Smooth muscle cell (in vitro differentiated cells): ENCODE measurements around the gene LIPJ. TPM values are rescaled to one million over a fixed set of nuclear protein-coding genes. Genes with fewer than 3 reads are reported as not detected.

ENCODE experiments used
- DNase-seq: peaks from one replicate; lab custom pipeline; 2025; ENCODE audit not compliant: unreplicated experiment; lab: John Stamatoyannopoulos, UW
- H2AFZ ChIP-seq: fragments of 200-600 bp; sonication (generic); 2 replicates; pipeline ENCODE4 v1.6.0; 2016; ENCODE audit warnings: antibody characterized with exemption, low read depth, mild to moderate bottlenecking
- H3F3A ChIP-seq: fragments of 200-600 bp; sonication (generic); 2 replicates; pipeline ENCODE4 v1.6.0; 2017; ENCODE audit warnings: antibody characterized with exemption, low read depth
- H3K27ac ChIP-seq: fragments of 200-600 bp; sonication (generic); 2 replicates; pipeline ENCODE4 v1.5.1; 2016; ENCODE audit warnings: low read depth, mild to moderate bottlenecking
- H3K27me3 ChIP-seq: fragments of 200-600 bp; sonication (generic); 2 replicates; pipeline ENCODE4 v1.6.1; 2016; ENCODE audit warnings: low read depth, mild to moderate bottlenecking
- H3K36me3 ChIP-seq: fragments of 200-600 bp; sonication (generic); 2 replicates; pipeline ENCODE4 v1.5.1; 2016; ENCODE audit warnings: low read depth
- H3K4me1 ChIP-seq: fragments of 200-600 bp; sonication (generic); 2 replicates; pipeline ENCODE4 v1.5.1; 2016; ENCODE audit warnings: low read depth
- H3K4me2 ChIP-seq: fragments of 200-600 bp; sonication (generic); 2 replicates; pipeline ENCODE4 v1.6.0; 2016; ENCODE audit warnings: mild to moderate bottlenecking
- H3K4me3 ChIP-seq: fragments of 200-600 bp; sonication (generic); 2 replicates; pipeline ENCODE4 v1.5.1; 2016; ENCODE audit warnings: mild to moderate bottlenecking
- H3K79me2 ChIP-seq: fragments of 200-600 bp; sonication (generic); 2 replicates; pipeline ENCODE4 v1.6.0; 2016; ENCODE audit warnings: low read depth, mild to moderate bottlenecking
- H3K9ac ChIP-seq: fragments of 200-600 bp; sonication (generic); 2 replicates; pipeline ENCODE4 v1.6.0; 2016; ENCODE audit warnings: low read depth
- H3K9me3 ChIP-seq: fragments of 200-600 bp; sonication (generic); replicated peaks from 2 replicates; pipeline ENCODE4 v1.5.1; 2016; ENCODE audit warnings: low read depth
- H4K20me1 ChIP-seq: fragments of 200-600 bp; sonication (generic); 2 replicates; pipeline ENCODE4 v1.6.0; 2016; ENCODE audit warnings: low read depth
- WGBS: methylation state at CpG from one replicate; pipeline ENCODE4 v1.1.7; 2016; ENCODE audit warnings: low lambda C conversion rate; 5-methylcytosine and 5-hydroxymethylcytosine counted together
- polyA plus RNA-seq: library from polyadenylated mRNA; unstranded; fragments of >200 nt; fragmentation: Nextera tagmentation; extraction: Ambion mirVana; gene quantifications from 2 replicates; pipeline ENCODE4 v1.2.1, GENCODE V29; 2016
- total RNA-seq: library from RNA; depleted of rRNA; stranded (reverse); fragments of >200 nt; gene quantifications from 2 replicates; pipeline ENCODE4 v1.2.3, GENCODE V29; 2014
- TF ChIP-seq, protein P1 (sequence below): fragments of 200-600 bp; sonication (generic); IDR thresholded peaks from 2 replicates; pipeline ENCODE4 v1.5.1; 2017; ENCODE audit warnings: borderline replicate concordance, mild to moderate bottlenecking, antibody characterized with exemption; ENCODE audit not compliant: insufficient read depth, poor library complexity, severe bottlenecking

LIPJ gene
- total and polyA plus RNA-seq, 2 experiments from 2014 or later = not detected

DNA sequence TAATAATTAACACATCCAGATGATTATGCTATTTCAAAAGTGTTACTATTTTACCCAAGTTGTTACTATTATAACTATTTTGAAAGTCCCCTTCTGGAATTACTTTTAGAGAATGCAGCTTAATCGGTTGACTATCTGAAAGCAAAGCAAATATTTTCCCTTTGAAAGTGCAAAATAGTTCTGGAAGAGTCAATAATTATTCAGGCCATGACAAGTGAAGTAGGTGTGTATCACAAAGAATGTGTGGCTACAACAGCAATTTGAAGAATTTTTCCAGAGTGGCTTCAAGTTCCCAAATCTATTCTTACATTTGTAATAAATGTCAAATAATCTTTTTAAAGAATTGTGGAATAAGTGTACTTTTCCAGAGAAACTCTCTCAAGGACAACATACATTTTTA, 46.2 kb upstream of the LIPJ start:
- DNase-seq = no peak
- H3F3A ChIP-seq = peaks cover 4% of the 10 kb centered on the region
- no peaks in the 10 kb centered on the region for H3K9me3 ChIP-seq
- no peak overlapping the region for H3K27ac ChIP-seq
- peaks cover 24% of the 10 kb centered on the region for H3K4me1 ChIP-seq
- H3K36me3 ChIP-seq = no peaks in the 10 kb centered on the region
- H3K79me2 ChIP-seq = no peaks in the 10 kb centered on the region
- peaks cover 2% of the 10 kb centered on the region for H3K27me3 ChIP-seq
- no peaks in the 10 kb centered on the region for H4K20me1 ChIP-seq
- no peak overlapping the region for H3K4me2 ChIP-seq
- TF ChIP-seq, protein P1, sequence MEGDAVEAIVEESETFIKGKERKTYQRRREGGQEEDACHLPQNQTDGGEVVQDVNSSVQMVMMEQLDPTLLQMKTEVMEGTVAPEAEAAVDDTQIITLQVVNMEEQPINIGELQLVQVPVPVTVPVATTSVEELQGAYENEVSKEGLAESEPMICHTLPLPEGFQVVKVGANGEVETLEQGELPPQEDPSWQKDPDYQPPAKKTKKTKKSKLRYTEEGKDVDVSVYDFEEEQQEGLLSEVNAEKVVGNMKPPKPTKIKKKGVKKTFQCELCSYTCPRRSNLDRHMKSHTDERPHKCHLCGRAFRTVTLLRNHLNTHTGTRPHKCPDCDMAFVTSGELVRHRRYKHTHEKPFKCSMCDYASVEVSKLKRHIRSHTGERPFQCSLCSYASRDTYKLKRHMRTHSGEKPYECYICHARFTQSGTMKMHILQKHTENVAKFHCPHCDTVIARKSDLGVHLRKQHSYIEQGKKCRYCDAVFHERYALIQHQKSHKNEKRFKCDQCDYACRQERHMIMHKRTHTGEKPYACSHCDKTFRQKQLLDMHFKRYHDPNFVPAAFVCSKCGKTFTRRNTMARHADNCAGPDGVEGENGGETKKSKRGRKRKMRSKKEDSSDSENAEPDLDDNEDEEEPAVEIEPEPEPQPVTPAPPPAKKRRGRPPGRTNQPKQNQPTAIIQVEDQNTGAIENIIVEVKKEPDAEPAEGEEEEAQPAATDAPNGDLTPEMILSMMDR = no peak
- H3K4me3 ChIP-seq = no peak overlapping the region
- no peak overlapping the region for H2AFZ ChIP-seq
- 58% methylated on average over 1 of the region's 1 CpG for WGBS
- H3K9ac ChIP-seq = no peak overlapping the region

DNA sequence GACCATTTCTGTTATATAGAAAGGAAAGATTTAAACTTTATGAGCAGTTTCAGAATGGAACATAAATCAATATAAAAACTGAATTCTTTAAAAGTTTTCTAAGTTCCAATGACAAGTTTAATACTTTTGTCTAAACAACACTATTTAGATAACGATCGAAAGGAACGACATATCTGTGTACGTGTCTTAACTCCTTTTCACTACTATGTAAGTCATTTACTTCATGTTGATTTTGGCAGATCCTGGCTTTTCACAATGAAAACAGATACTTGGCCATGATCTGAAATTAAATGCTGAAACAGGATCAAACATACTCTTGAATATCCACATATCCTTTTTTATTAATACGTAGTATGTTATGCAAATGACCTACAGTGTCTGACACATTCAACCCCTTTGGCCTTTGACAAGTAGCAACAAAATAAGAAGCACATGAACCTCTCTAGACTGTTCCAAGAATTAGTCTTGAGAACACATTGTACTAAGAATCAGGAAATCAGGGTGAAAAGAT, 45.4 kb upstream of the LIPJ start:
- no peaks in the 10 kb centered on the region for H3K9me3 ChIP-seq
- WGBS = 80% methylated on average over 5 of the region's 5 CpGs
- no peak overlapping the region for H3K4me3 ChIP-seq
- no peaks in the 10 kb centered on the region for H3K79me2 ChIP-seq
- TF ChIP-seq, protein P1 = no peak
- H3K4me2 ChIP-seq = no peak overlapping the region
- no peak for DNase-seq
- H2AFZ ChIP-seq = no peak overlapping the region
- H4K20me1 ChIP-seq = no peaks in the 10 kb centered on the region
- no peak overlapping the region for H3K9ac ChIP-seq
- peaks cover 4% of the 10 kb centered on the region for H3F3A ChIP-seq
- peaks cover 24% of the 10 kb centered on the region for H3K4me1 ChIP-seq
- no peaks in the 10 kb centered on the region for H3K27me3 ChIP-seq
- no peak overlapping the region for H3K27ac ChIP-seq
- no peaks in the 10 kb centered on the region for H3K36me3 ChIP-seq

DNA sequence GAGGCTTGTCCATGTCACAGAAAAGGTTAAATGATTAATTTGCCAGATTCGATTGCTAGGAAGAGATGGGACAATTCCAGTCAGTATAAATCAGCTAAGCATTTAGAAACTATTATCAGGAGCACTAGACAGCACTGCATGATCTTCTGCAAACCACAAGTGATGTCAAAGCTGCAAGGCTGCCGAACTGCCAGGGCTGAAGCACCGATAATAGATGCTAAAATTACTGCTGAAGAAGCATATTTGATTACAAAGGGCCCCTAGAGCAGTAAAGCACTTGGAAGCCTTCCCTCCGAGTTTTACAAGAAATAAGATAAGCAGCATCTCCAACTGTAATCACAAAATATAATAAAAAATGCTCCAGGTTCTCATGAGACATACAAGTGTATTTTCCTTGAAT, 44.0 kb upstream of the LIPJ start:
- no peaks in the 10 kb centered on the region for H3K9me3 ChIP-seq
- peaks cover 4% of the 10 kb centered on the region for H3F3A ChIP-seq
- DNase-seq = no peak
- no peak overlapping the region for H3K9ac ChIP-seq
- no peaks in the 10 kb centered on the region for H3K36me3 ChIP-seq
- no peak overlapping the region for H3K4me3 ChIP-seq
- H2AFZ ChIP-seq = no peak overlapping the region
- TF ChIP-seq, protein P1 = no peak
- H4K20me1 ChIP-seq = no peaks in the 10 kb centered on the region
- peaks cover 22% of the 10 kb centered on the region for H3K4me1 ChIP-seq
- no peak overlapping the region for H3K27ac ChIP-seq
- no peak overlapping the region for H3K4me2 ChIP-seq
- no peaks in the 10 kb centered on the region for H3K27me3 ChIP-seq
- 38% methylated on average over 4 of the region's 4 CpGs for WGBS
- no peaks in the 10 kb centered on the region for H3K79me2 ChIP-seq

DNA sequence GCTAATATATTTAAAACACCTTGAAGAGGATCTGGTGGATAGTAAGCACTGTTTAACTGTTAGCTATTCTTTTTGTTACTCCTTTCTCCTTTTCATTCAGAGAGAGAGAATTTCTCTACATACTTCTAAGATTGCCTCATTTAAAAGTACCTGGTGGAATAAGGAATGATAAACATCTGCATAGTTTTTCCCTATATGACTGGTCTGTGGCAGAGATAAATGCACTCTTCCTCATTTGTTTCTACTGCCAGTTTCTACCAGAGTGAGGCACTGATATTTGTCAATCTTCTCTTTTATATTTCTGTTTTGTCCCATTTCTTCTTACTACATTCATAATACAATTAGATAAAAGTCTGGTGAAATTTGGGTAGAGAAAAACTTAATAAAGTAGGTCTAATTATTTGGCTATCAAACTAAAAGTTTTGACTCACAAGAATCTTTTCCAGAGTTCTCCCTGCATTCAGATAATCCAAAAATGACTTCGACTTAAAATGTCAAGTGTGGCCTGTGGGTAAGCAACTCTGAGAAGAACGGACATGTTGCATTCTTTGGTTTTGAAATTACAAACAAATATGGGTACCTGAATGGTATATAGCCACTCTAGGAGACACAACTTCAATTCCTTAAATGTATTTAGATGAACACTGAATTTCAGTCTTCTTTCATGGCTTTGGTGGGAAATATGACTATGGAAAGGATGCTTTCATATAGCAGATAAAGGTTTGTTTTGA, 42.3 kb upstream of the LIPJ start:
- no peak overlapping the region for H3K9ac ChIP-seq
- H4K20me1 ChIP-seq = no peaks in the 10 kb centered on the region
- H3K79me2 ChIP-seq = no peaks in the 10 kb centered on the region
- H3K27me3 ChIP-seq = no peaks in the 10 kb centered on the region
- DNase-seq = no peak
- no peak overlapping the region for H3K4me3 ChIP-seq
- H2AFZ ChIP-seq = no peak overlapping the region
- TF ChIP-seq, protein P1 = no peak
- peaks cover 14% of the 10 kb centered on the region for H3K4me1 ChIP-seq
- H3K4me2 ChIP-seq = no peak overlapping the region
- H3F3A ChIP-seq = peaks cover 4% of the 10 kb centered on the region
- 59% methylated on average over 2 of the region's 2 CpGs for WGBS
- H3K27ac ChIP-seq = peak overlapping the region; percentile 41
- H3K9me3 ChIP-seq = no peaks in the 10 kb centered on the region
- H3K36me3 ChIP-seq = no peaks in the 10 kb centered on the region
